SK-N-SH treated with all-trans-retinoic acid at 6 μM for 48 hours (cell line): Measurements from ENCODE around the gene IZUMO3.

ENCODE experiments used
- ATAC-seq: fragments of 200-7000 bp; cut with Tn5 transposase; 3 replicates; pipeline ENCODE4 v1.9.1; 2020; ENCODE audit warnings: mild to moderate bottlenecking, moderate library complexity
- ARNTL ChIP-seq: fragments of 450-650 bp; formaldehyde crosslinking; IDR thresholded peaks from 2 replicates; pipeline ENCODE4 v1.5.0; 2020; ENCODE audit warnings: low read depth, mild to moderate bottlenecking, moderate library complexity, borderline replicate concordance
- CSDC2 ChIP-seq: fragments of 250-450 bp; sonication (Bioruptor Pico); IDR thresholded peaks from 2 replicates; pipeline ENCODE4 v1.5.0; 2020; ENCODE audit warnings: mild to moderate bottlenecking, moderate library complexity
- ESRRG ChIP-seq: fragments of 250-450 bp; sonication (Bioruptor Pico); IDR thresholded peaks from 2 replicates; pipeline ENCODE4 v1.6.1; 2021; ENCODE audit warnings: mild to moderate bottlenecking
- GLIS3 ChIP-seq: fragments of 250-450 bp; sonication (Bioruptor Pico); IDR thresholded peaks from 2 replicates; pipeline ENCODE4 v1.5.0; 2020; ENCODE audit warnings: mild to moderate bottlenecking, moderate library complexity
- ISL1 ChIP-seq: fragments of 250-450 bp; sonication (Bioruptor Pico); IDR thresholded peaks from 2 replicates; pipeline ENCODE4 v2.1.2; 2022; ENCODE audit warnings: mild to moderate bottlenecking, moderate library complexity
- OSR1 ChIP-seq: fragments of 250-450 bp; sonication (Bioruptor Pico); IDR thresholded peaks from 2 replicates; pipeline ENCODE4 v1.8.0; 2022; ENCODE audit warnings: moderate library complexity, mild to moderate bottlenecking, inconsistent platforms
- PATZ1 ChIP-seq: fragments of 250-450 bp; sonication (Bioruptor Pico); IDR thresholded peaks from 2 replicates; pipeline ENCODE4 v1.8.0; 2020; ENCODE audit warnings: mild to moderate bottlenecking, moderate library complexity, borderline replicate concordance
- PPARA ChIP-seq: fragments of 250-450 bp; sonication (Bioruptor Pico); IDR thresholded peaks from 2 replicates; pipeline ENCODE4 v1.5.0; 2020; ENCODE audit warnings: mild to moderate bottlenecking, borderline replicate concordance
- RARB ChIP-seq: fragments of 250-450 bp; sonication (Bioruptor Pico); IDR thresholded peaks from 2 replicates; pipeline ENCODE4 v1.8.0; 2021; ENCODE audit warnings: mild to moderate bottlenecking, moderate library complexity
- SNAI2 ChIP-seq: fragments of 250-450 bp; sonication (Bioruptor Pico); IDR thresholded peaks from 2 replicates; pipeline ENCODE4 v1.5.0; 2020; ENCODE audit warnings: mild to moderate bottlenecking, moderate library complexity
- TCF4 ChIP-seq: fragments of 250-450 bp; sonication (Bioruptor Pico); IDR thresholded peaks from 2 replicates; pipeline ENCODE4 v1.8.0; 2021; ENCODE audit warnings: mild to moderate bottlenecking, moderate library complexity, borderline replicate concordance
- ZC3H10 ChIP-seq: fragments of 250-450 bp; sonication (Bioruptor Pico); IDR thresholded peaks from 2 replicates; pipeline ENCODE4 v1.5.1; 2021; ENCODE audit warnings: mild to moderate bottlenecking, moderate library complexity
- ZFP3 ChIP-seq: fragments of 250-450 bp; sonication (Bioruptor Pico); IDR thresholded peaks from 2 replicates; pipeline ENCODE4 v1.5.0; 2020; ENCODE audit warnings: mild to moderate bottlenecking, moderate library complexity
- ZFP30 ChIP-seq: fragments of 450-650 bp; formaldehyde crosslinking; IDR thresholded peaks from 2 replicates; pipeline ENCODE4 v1.5.0; 2022; ENCODE audit warnings: mild to moderate bottlenecking, moderate library complexity
- ZNF565 ChIP-seq: fragments of 450-650 bp; formaldehyde crosslinking; conservative IDR thresholded peaks from 2 replicates; pipeline ENCODE4 v1.5.0; 2020; ENCODE audit warnings: low read depth, mild to moderate bottlenecking, moderate library complexity
- ZNF70 ChIP-seq: fragments of 450-650 bp; formaldehyde crosslinking; IDR thresholded peaks from 2 replicates; pipeline ENCODE4 v1.5.0; 2020; ENCODE audit warnings: mild to moderate bottlenecking, moderate library complexity
- ZNF8 ChIP-seq: fragments of 450-650 bp; formaldehyde crosslinking; IDR thresholded peaks from 2 replicates; pipeline ENCODE4 v1.5.0; 2020; ENCODE audit warnings: mild to moderate bottlenecking, moderate library complexity
- TF ChIP-seq, protein P1 (sequence below): fragments of 250-450 bp; sonication (Bioruptor Pico); IDR thresholded peaks from 2 replicates; pipeline ENCODE4 v1.8.0; 2021; ENCODE audit warnings: low read depth, mild to moderate bottlenecking, moderate library complexity, borderline replicate concordance
- TF ChIP-seq, protein P2 (sequence below): fragments of 250-450 bp; sonication (Bioruptor Pico); IDR thresholded peaks from 2 replicates; pipeline ENCODE4 v1.5.1; 2021; ENCODE audit warnings: mild to moderate bottlenecking, moderate library complexity
- TF ChIP-seq, protein P3 (sequence below): fragments of 250-450 bp; sonication (Bioruptor Pico); IDR thresholded peaks from 2 replicates; pipeline ENCODE4 v1.5.0; 2020; ENCODE audit warnings: mild to moderate bottlenecking, moderate library complexity
- TF ChIP-seq, protein P4 (sequence below): fragments of 250-450 bp; sonication (Bioruptor Pico); IDR thresholded peaks from 2 replicates; pipeline ENCODE4 v1.5.1; 2020; ENCODE audit warnings: low read depth, mild to moderate bottlenecking, moderate library complexity

The IZUMO3 gene

DNA sequence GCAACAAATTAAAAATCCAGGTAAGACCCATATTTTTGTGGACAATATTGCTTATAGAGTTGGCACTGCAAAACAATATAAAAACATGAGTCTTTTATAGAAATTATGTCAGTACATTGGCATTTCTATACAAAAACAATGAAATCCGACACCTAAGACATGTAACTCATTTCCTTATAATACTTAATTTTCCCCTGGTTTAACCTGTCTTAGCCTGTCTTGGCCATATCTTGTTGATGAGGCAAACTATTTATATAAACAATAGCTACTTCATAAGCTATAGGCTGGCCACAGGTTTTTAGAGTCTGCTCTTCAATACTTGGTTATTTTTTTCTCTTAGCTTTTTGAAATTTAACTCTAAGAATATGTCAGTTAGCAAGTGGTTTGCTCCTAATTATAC is 44.7 kb upstream of the IZUMO3 start:
- no peak for TF ChIP-seq ZFP30 (CRISPR knock-in tag)
- TF ChIP-seq, protein P1, sequence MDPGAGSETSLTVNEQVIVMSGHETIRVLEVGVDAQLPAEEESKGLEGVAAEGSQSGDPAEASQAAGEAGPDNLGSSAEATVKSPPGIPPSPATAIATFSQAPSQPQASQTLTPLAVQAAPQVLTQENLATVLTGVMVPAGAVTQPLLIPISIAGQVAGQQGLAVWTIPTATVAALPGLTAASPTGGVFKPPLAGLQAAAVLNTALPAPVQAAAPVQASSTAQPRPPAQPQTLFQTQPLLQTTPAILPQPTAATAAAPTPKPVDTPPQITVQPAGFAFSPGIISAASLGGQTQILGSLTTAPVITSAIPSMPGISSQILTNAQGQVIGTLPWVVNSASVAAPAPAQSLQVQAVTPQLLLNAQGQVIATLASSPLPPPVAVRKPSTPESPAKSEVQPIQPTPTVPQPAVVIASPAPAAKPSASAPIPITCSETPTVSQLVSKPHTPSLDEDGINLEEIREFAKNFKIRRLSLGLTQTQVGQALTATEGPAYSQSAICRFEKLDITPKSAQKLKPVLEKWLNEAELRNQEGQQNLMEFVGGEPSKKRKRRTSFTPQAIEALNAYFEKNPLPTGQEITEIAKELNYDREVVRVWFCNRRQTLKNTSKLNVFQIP (CRISPR knock-in tag) = no peak
- TF ChIP-seq RARB (CRISPR knock-in tag) = no peak
- TF ChIP-seq TCF4 (CRISPR knock-in tag) = no peak
- TF ChIP-seq, protein P2, sequence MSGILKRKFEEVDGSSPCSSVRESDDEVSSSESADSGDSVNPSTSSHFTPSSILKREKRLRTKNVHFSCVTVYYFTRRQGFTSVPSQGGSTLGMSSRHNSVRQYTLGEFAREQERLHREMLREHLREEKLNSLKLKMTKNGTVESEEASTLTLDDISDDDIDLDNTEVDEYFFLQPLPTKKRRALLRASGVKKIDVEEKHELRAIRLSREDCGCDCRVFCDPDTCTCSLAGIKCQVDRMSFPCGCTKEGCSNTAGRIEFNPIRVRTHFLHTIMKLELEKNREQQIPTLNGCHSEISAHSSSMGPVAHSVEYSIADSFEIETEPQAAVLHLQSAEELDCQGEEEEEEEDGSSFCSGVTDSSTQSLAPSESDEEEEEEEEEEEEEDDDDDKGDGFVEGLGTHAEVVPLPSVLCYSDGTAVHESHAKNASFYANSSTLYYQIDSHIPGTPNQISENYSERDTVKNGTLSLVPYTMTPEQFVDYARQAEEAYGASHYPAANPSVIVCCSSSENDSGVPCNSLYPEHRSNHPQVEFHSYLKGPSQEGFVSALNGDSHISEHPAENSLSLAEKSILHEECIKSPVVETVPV (CRISPR knock-in tag) = no peak
- TF ChIP-seq OSR1 (CRISPR knock-in tag) = no peak
- no peak for TF ChIP-seq CSDC2
- TF ChIP-seq SNAI2 = no peak
- no peak for TF ChIP-seq ZNF8 (CRISPR knock-in tag)
- TF ChIP-seq ZNF70 (CRISPR knock-in tag) = no peak
- TF ChIP-seq PATZ1 (CRISPR knock-in tag) = no peak
- TF ChIP-seq ARNTL (CRISPR knock-in tag) = no peak
- no peak for TF ChIP-seq ZNF565 (CRISPR knock-in tag)
- no peak for TF ChIP-seq GLIS3
- TF ChIP-seq, protein P3, sequence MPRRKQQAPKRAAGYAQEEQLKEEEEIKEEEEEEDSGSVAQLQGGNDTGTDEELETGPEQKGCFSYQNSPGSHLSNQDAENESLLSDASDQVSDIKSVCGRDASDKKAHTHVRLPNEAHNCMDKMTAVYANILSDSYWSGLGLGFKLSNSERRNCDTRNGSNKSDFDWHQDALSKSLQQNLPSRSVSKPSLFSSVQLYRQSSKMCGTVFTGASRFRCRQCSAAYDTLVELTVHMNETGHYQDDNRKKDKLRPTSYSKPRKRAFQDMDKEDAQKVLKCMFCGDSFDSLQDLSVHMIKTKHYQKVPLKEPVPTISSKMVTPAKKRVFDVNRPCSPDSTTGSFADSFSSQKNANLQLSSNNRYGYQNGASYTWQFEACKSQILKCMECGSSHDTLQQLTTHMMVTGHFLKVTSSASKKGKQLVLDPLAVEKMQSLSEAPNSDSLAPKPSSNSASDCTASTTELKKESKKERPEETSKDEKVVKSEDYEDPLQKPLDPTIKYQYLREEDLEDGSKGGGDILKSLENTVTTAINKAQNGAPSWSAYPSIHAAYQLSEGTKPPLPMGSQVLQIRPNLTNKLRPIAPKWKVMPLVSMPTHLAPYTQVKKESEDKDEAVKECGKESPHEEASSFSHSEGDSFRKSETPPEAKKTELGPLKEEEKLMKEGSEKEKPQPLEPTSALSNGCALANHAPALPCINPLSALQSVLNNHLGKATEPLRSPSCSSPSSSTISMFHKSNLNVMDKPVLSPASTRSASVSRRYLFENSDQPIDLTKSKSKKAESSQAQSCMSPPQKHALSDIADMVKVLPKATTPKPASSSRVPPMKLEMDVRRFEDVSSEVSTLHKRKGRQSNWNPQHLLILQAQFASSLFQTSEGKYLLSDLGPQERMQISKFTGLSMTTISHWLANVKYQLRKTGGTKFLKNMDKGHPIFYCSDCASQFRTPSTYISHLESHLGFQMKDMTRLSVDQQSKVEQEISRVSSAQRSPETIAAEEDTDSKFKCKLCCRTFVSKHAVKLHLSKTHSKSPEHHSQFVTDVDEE = no peak
- TF ChIP-seq, protein P4, sequence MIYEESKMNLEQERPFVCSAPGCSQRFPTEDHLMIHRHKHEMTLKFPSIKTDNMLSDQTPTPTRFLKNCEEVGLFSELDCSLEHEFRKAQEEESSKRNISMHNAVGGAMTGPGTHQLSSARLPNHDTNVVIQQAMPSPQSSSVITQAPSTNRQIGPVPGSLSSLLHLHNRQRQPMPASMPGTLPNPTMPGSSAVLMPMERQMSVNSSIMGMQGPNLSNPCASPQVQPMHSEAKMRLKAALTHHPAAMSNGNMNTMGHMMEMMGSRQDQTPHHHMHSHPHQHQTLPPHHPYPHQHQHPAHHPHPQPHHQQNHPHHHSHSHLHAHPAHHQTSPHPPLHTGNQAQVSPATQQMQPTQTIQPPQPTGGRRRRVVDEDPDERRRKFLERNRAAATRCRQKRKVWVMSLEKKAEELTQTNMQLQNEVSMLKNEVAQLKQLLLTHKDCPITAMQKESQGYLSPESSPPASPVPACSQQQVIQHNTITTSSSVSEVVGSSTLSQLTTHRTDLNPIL (CRISPR knock-in tag) = no peak
- no peak for TF ChIP-seq ZFP3 (CRISPR knock-in tag)
- TF ChIP-seq ESRRG (CRISPR knock-in tag) = no peak
- TF ChIP-seq ZC3H10 (CRISPR knock-in tag) = no peak
- no peak for ATAC-seq

DNA sequence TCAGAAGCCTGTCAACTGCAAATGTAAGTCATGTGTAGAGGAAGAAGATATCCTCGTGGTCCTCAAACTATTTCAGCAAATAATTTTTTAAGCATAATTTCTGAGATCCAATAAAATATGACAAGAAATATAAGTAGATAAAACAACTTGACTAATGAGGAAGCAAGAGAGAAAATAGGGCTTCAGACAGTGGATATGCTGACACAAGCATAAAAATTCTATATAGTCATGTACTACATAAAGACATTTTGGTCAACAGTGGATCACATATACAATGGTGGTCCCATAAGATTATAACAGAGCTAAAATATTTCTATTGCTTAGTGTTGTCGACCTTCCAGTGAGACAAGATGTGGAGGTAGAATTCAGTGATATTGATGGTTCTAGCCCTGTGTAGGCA is 42.2 kb upstream of the IZUMO3 start:
- TF ChIP-seq PPARA (no peak), ZNF70 (CRISPR knock-in tag) (no peak), OSR1 (CRISPR knock-in tag) (no peak), RARB (CRISPR knock-in tag) (no peak), ZC3H10 (CRISPR knock-in tag) (no peak), TCF4 (CRISPR knock-in tag) (no peak), GLIS3 (no peak), ISL1 (CRISPR knock-in tag) (no peak), PATZ1 (CRISPR knock-in tag) (no peak)
- TF ChIP-seq, protein P4 (CRISPR knock-in tag) = no peak
- TF ChIP-seq, protein P1 (CRISPR knock-in tag) = no peak

More for the DNA sequence above, 42.2 kb upstream of the IZUMO3 start:
- no peak for ATAC-seq
